ENCODE data around the gene RASSF1. TPM values are rescaled to one million over a fixed set of nuclear protein-coding genes. Genes with fewer than 3 reads are reported as not detected.

The RASSF1 gene
- total and polyA plus RNA-seq, 2 of the 8 experiments (the other 6 are each of a cell fraction or from before 2014, with no cell fraction given), result 10.3 to 15.7 TPM

GRCh38 chr3:50382722-50383121 is 42.1 kb upstream of the RASSF1 start (continued):
- TF ChIP-seq E2F6 (IDR thresholded peaks at IDR 0.05) (no peak), MAX (IDR thresholded peaks at IDR 0.05) (no peak), CHD7 (IDR thresholded peaks at IDR 0.05; ENCODE audit: insufficient replicate concordance, low read length) (no peak), SIN3A (conservative IDR thresholded peaks at IDR 0.05 in 1 of 2, IDR thresholded peaks at IDR 0.05 in 1 of 2; ENCODE audit: low read depth in 1 of 2, low read length in 2 of 2) (no peak), YY1 (IDR thresholded peaks at IDR 0.05; ENCODE audit: low read depth, low read length) (no peak), POU5F1 (IDR thresholded peaks at IDR 0.05; ENCODE audit: low read depth, low read length) (no peak), POLR2AphosphoS5 (IDR thresholded peaks at IDR 0.05; ENCODE audit: low read depth, low read length) (no peak)

Data from H1 (cell line).